GM19468 (cell line): ENCODE measurements around the gene COBL.

Experiments
- ATAC-seq: cut with Tn5 transposase; IDR thresholded peaks from one replicate; pipeline ENCODE4 v1.9.1; 2021; ENCODE audit warnings: mild to moderate bottlenecking, moderate library complexity, moderate number of reproducible peaks; ENCODE audit not compliant: unreplicated experiment; ENCODE audit errors: extremely low read depth

COBL gene

GRCh38 chr7:51309361-51310130, 7.1 kb downstream of the COBL start:
- ATAC-seq: no peak

GRCh38 chr7:51308696-51309095, 7.9 kb downstream of the COBL start:
- no peak for ATAC-seq

GRCh38 chr7:51308265-51308664, 8.3 kb downstream of the COBL start:
- ATAC-seq: no peak

GRCh38 chr7:51307651-51308210, 8.9 kb downstream of the COBL start:
- ATAC-seq: no peak

GRCh38 chr7:51306761-51307160, 9.8 kb downstream of the COBL start:
- ATAC-seq: no peak

- ATAC-seq: no peak
These were observed 11.9 kb downstream of the COBL start for GRCh38 chr7:51304729-51305128.

- no peak for ATAC-seq
These were observed 13.5 kb downstream of the COBL start for GRCh38 chr7:51303142-51303525.

GRCh38 chr7:51301806-51302205, 14.8 kb downstream of the COBL start:
- ATAC-seq: no peak

GRCh38 chr7:51300762-51301674, 15.6 kb downstream of the COBL start:
- ATAC-seq: no peak

- no peak for ATAC-seq
These were observed 17.0 kb downstream of the COBL start for GRCh38 chr7:51299391-51300133.

- ATAC-seq: no peak
These were observed 17.7 kb downstream of the COBL start for GRCh38 chr7:51298912-51299311.

- no peak for ATAC-seq
These were observed 18.6 kb downstream of the COBL start for GRCh38 chr7:51297986-51298385.

- no peak for ATAC-seq
These were observed 21.0 kb downstream of the COBL start for GRCh38 chr7:51295440-51296245.

GRCh38 chr7:51292596-51292995, 24.0 kb downstream of the COBL start:
- no peak for ATAC-seq

- ATAC-seq: no peak
These were observed 25.7 kb downstream of the COBL start for GRCh38 chr7:51290702-51291540.

- ATAC-seq: no peak
These were observed 26.3 kb downstream of the COBL start for GRCh38 chr7:51290304-51290637.

GRCh38 chr7:51289623-51290303, 26.8 kb downstream of the COBL start:
- ATAC-seq: no peak

- ATAC-seq: no peak
These were observed 27.6 kb downstream of the COBL start for GRCh38 chr7:51288896-51289622.
